GM21786 (cell line): ENCODE data around the gene HOOK2.
A peak's percentile ranks its signal among the peaks of the same experiment; 100 is the strongest.
"Not testable (repeated sequence)": the region's sequence is repeated elsewhere in the genome, so short reads cannot be mapped to it uniquely, and the experiment has no call there.

Experiments used
- ATAC-seq: cut with Tn5 transposase; IDR thresholded peaks from one replicate; pipeline ENCODE4 v1.9.1; 2021; ENCODE audit not compliant: unreplicated experiment

Gene HOOK2, protein sequence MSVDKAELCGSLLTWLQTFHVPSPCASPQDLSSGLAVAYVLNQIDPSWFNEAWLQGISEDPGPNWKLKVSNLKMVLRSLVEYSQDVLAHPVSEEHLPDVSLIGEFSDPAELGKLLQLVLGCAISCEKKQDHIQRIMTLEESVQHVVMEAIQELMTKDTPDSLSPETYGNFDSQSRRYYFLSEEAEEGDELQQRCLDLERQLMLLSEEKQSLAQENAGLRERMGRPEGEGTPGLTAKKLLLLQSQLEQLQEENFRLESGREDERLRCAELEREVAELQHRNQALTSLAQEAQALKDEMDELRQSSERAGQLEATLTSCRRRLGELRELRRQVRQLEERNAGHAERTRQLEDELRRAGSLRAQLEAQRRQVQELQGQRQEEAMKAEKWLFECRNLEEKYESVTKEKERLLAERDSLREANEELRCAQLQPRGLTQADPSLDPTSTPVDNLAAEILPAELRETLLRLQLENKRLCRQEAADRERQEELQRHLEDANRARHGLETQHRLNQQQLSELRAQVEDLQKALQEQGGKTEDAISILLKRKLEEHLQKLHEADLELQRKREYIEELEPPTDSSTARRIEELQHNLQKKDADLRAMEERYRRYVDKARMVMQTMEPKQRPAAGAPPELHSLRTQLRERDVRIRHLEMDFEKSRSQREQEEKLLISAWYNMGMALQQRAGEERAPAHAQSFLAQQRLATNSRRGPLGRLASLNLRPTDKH

GRCh38 chr19:12774588-12775555 lies at the start of gene HOOK2:
TSS of gene HOOK2 (minus strand) at chr19:12775552. CDS start at chr19:12775449, 103 bp downstream.
- peak; percentile 5 for ATAC-seq

DNA sequence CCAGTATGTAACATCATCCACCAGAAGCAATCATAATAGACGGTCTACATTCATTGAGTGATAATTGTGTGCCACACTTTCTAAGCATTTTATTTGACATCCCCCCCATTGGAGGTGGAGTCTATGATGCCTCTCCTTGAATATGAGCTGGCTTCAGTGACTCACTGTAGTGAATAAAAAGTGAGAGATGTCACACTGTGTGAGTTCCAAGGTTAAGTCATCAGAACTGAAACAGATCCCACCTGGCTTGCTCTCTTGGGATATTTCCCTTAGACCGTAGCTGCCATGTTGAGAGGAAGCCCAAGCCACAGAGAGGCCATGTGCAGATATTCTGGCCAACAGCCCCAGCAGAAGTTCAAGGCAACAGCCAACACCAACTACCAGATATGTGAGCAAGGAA lies 46.4 kb upstream of the HOOK2 start:
- ATAC-seq: no peak

DNA sequence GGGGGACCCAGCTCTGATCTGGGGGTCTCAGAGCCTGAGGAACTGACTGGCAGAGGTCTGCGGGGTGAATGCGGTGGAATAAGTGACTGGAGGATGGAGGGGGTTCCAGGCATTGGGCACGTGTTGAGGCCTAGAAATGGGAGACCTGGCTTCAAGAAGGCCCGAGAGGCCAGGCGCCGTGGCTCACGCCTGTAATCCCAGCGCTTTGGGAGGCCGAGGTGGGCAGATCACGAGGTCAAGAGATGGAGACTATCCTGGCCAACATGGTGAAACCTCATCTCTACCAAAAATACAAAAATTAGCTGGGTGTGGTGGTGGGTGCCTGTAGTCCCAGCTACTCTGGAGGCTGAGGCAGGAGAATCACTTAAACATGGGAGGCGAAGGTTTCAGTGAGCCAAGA lies 42.5 kb upstream of the HOOK2 start:
- not testable (repeated sequence) for ATAC-seq

GRCh38 chr19:12817188-12817587 lies 41.8 kb upstream of the HOOK2 start:
- not testable (repeated sequence) for ATAC-seq

DNA sequence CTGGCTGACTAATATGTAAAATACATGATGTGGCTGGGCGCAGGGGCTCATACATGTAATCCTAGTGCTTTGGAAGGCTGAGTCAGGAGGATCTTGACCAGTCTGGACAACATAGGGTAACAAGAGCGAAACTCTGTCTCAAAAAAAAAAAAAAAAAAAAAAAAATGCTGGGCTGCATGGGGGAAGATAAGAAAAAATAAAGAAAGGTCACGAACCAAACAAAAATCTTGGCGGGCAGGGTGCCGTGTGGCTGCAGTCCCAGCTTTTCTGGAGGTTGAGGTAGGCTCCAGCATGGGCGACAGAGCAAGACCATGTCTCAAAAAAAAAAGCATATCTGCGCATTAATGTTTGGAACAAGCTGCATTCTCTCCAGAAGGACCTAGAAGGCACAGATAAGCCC lies 39.7 kb upstream of the HOOK2 start:
- no peak for ATAC-seq

- peak; percentile 55 for ATAC-seq
These were observed 31.1 kb upstream of the HOOK2 start, which contains the start of gene RNASEH2A for GRCh38 chr19:12806242-12807081. TSS of gene RNASEH2A (plus strand) at chr19:12806584. CDS start at chr19:12806674, 90 bp downstream.

GRCh38 chr19:12804051-12804450 lies 28.7 kb upstream of the HOOK2 start:
- ATAC-seq: no peak

DNA sequence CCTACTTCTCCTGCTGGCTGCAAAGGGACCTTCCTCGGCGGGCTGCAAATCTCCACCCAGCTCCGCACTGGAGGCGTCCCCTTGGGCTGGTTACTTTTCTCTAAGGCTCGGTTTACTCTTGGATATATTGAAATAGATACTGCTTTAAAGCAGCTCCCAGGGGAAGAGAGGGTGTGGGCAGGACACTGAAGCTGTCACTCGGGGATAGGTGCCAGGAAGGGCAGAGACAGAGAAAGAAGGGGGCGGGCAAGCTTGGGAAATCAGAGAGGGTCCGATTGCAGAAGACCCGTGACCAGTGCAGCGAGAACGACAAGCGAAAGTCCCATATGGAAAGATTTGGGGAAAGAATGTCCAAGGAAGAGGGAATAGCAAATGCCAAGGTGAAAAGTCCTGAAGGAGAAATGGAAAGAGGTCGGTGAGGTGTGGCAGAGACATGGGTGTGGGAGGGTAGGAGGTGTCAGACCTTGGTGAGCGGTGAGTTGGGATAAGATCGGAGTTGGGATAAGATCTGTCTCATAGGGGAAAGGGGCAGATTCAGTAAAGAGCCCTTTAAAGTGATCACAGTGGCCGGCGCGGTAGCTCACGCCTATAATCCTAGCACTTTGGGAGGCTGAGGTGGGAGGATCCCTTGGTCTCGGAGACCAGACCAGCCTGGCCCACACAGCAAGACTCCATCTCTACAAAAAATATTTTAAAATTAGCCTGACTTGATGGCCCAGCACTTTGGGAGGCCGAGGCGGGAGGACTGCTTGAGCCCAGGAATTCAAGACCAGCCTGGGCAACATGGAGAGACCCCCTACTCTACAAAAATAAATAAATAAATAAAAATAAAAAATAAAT lies 27.1 kb upstream of the HOOK2 start:
- ATAC-seq: no peak

DNA sequence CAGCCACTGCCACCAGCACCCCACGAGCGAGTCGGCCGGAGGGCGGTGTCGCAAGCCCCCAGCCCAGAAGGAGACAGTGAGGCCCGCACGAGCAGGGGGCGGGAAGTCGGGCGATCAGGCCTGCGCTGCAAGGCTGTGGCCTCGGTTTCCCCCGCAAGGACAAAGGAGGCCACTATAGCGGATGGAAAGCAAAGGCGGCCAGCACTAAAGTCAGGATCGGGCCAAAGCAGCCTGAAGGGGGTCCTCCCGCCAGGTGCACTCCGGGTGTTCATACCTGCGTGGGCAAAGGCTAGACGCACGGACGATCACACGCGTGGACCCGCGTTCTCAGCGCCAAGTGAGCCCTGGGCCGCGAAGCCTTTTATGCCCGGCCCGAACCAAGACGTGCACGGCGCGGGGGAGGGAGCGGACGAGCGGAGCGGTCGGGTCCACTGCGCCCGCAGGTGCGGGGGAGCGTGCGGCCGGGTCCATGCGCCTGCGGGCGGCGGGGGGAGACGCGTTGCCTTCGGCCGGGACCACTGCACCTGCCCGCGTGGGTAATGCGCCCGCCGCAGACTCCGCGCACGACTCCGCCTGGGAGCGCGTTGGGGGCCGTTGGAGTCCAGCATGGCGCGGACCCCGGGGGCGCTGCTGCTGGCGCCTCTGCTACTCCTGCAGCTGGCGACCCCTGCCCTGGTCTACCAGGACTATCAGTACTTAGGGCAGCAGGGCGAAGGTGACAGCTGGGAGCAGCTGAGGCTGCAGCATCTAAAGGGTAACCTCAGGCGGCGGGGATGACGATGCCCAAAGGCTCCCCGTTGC lies 26.3 kb upstream of the HOOK2 start, which contains the start of the genes PRDX2 and THSD8:
TSS of gene PRDX2 (minus strand) at position 335 of the 801 bp plus-strand sequence. CDS start 539 bp downstream, outside the sequence.
TSS of gene THSD8 (plus strand) at position 604 of the 801 bp plus-strand sequence. CDS start at position 607, 3 bp downstream.
- ATAC-seq: no peak

DNA sequence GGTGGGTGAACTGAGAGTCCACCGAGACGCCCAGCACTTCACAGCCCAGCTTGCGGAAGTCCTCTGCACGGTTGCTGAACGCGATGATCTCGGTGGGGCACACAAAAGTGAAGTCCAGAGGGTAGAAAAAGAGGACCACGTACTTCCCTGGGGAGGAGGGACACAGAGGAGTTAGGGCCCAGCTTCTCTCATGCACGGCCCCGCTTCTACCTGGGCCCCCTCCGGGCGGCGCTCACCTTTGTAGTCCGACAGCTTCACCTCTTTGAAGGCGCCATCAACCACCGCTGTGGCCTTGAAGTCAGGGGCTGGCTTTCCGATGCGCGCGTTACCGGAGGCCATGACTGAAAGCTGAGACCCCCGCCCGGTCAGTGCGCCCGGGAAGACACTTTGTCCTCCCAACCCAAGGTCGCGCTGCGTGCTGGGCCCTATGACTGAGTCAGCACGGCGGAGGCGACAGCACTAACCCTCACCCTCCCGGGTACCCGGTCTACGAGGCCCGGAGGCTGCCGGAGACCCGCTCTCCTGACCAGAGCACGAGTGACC lies 25.6 kb upstream of the HOOK2 start:
- no peak for ATAC-seq

DNA sequence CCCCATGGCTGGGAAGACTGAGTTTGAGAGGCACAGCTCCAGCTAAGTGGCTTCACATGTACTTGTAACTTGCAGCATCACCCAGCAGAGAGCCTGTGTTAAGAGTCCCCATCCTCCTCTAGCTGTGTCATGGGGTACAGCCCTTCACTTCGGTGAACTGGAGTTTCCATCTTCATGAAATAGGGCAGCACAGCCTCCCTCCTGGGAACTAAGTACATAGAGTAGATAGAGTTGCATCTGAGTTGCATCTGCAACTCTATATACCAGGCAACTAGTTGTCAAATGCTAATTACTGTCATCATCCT lies 25.1 kb upstream of the HOOK2 start:
- ATAC-seq: no peak

DNA sequence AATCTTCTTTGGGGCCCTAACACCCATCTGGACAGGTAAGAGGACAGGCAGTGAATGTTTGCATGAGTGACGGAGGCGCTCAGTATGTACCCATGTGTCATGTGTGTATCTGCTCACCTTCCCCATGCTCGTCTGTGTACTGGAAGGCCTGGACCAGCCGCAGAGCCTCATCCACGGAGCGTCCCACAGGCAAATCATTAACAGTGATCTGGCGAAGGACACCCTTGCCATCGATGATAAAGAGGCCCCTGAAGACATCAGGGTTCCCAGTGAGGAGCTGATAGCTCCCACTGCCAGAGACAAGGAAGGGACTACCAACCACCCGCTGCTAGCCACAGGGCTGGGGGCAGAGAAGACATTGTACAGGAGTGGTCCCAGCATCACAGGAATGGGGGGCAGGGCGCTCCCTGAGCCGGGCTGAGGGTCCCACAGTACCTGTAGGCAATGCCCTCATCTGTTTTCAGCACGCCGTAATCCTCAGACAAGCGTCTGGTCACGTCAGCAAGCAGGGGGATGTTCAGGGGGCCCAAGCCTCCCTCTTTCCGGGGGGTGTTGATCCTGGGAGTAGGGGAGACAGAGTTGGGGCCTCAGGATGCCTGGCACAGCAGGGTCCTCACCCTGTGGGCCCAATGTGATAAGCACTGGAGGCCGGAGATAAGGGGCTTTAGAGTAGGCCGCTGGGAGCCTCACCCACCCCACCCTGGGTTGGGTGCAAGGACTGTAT lies 24.6 kb upstream of the HOOK2 start:
- ATAC-seq: no peak

DNA sequence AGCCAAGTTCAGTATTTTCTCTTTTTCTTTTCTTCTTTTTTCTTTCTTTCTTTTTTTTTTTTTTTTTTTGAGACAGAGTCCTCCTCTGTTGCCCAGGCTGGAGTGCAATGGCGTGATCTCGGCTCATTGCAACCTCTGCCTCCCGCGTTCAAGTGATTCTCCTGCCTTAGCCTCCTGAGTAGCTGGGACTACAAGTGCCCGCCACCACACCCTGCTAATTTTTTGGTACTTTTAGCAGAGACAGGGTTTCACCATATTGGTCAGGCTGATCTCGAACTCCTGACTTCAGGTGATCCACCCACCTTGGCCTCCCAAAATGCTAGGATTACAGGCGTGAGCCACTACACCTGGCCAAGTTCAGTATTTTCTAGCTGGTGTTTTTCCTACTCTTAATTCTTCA lies 22.3 kb upstream of the HOOK2 start:
- not testable (repeated sequence) for ATAC-seq

- no peak for ATAC-seq
These were observed 21.8 kb upstream of the HOOK2 start for GRCh38 chr19:12797141-12797587.

- ATAC-seq: no peak
These were observed 21.1 kb upstream of the HOOK2 start for GRCh38 chr19:12796146-12797071.

- ATAC-seq: no peak
These were observed 19.6 kb upstream of the HOOK2 start for GRCh38 chr19:12794971-12795381.
